GM23338 (cell line): Measurements from ENCODE around the gene EEF1AKMT2. TPM values are rescaled to one million over a fixed set of nuclear protein-coding genes. Genes with fewer than 3 reads are reported as not detected.

Experiments used
- ATAC-seq: fragments of 200-7000 bp; cut with Tn5 transposase; 3 replicates; pipeline ENCODE4 v1.9.1; 2020
- DNase-seq: peaks from one replicate; pipeline ENCODE4 v3.0.0-alpha.2; 2015; ENCODE audit warnings: low spot score
- H2AFZ ChIP-seq: fragments of 200-600 bp; sonication (generic); 2 replicates; pipeline ENCODE4 v1.8.0; 2016; ENCODE audit warnings: antibody characterized with exemption, mild to moderate bottlenecking, moderate library complexity
- H3F3A ChIP-seq: fragments of 200-600 bp; sonication (generic); replicated peaks from 2 replicates; pipeline ENCODE4 v1.8.0; 2017; ENCODE audit warnings: antibody characterized with exemption, mixed run types, low read depth
- H3K27ac ChIP-seq: fragments of 200-600 bp; sonication (generic); 2 replicates; pipeline ENCODE4 v1.6.1; 2016; ENCODE audit warnings: low read depth
- H3K27me3 ChIP-seq: fragments of 200-600 bp; sonication (generic); 2 replicates; pipeline ENCODE4 v1.8.0; 2016; ENCODE audit warnings: mild to moderate bottlenecking, mixed run types, moderate library complexity; ENCODE audit not compliant: insufficient read depth
- H3K36me3 ChIP-seq: fragments of 200-600 bp; sonication (generic); 2 replicates; pipeline ENCODE4 v1.8.0; 2016; ENCODE audit warnings: mild to moderate bottlenecking; ENCODE audit not compliant: insufficient read depth
- H3K4me1 ChIP-seq: fragments of 200-600 bp; sonication (generic); 2 replicates; pipeline ENCODE4 v1.8.0; 2016; ENCODE audit warnings: mild to moderate bottlenecking, moderate library complexity; ENCODE audit not compliant: insufficient read depth
- H3K4me2 ChIP-seq: fragments of 200-600 bp; sonication (generic); 2 replicates; pipeline ENCODE4 v1.7.1; 2017; ENCODE audit warnings: mixed run types
- H3K4me3 ChIP-seq: fragments of 200-600 bp; sonication (generic); 2 replicates; pipeline ENCODE4 v1.6.1; 2016; ENCODE audit warnings: mixed run types
- H3K79me2 ChIP-seq: fragments of 200-600 bp; sonication (generic); replicated peaks from 2 replicates; pipeline ENCODE4 v1.8.0; 2017; ENCODE audit warnings: mild to moderate bottlenecking; ENCODE audit not compliant: insufficient read depth
- H3K9me2 ChIP-seq: fragments of 200-600 bp; sonication (generic); 2 replicates; pipeline ENCODE4 v1.8.0; 2017; ENCODE audit not compliant: insufficient read depth
- H4K20me1 ChIP-seq: fragments of 200-600 bp; sonication (generic); replicated peaks from 2 replicates; pipeline ENCODE4 v1.8.0; 2017; ENCODE audit warnings: mild to moderate bottlenecking; ENCODE audit not compliant: insufficient read depth
- H3K27ac Mint-ChIP-seq: 2 replicates; pipeline ENCODE4 v1.8.0; 2020; ENCODE audit warnings: inconsistent platforms, mild to moderate bottlenecking, moderate library complexity, mixed read lengths
- H3K27me3 Mint-ChIP-seq: 3 replicates; pipeline ENCODE4 v1.8.0; 2022; ENCODE audit warnings: low read depth, mild to moderate bottlenecking, moderate library complexity, mixed read lengths, inconsistent platforms; ENCODE audit not compliant: insufficient read depth, poor library complexity
- H3K36me3 Mint-ChIP-seq: 3 replicates; pipeline ENCODE4 v1.8.0; 2021; ENCODE audit warnings: low read depth, mild to moderate bottlenecking, inconsistent platforms, moderate library complexity, mixed read lengths
- H3K4me1 Mint-ChIP-seq: 3 replicates; pipeline ENCODE4 v1.8.0; 2020; ENCODE audit warnings: mild to moderate bottlenecking, inconsistent platforms, mixed read lengths
- H3K4me3 Mint-ChIP-seq: 3 replicates; pipeline ENCODE4 v1.8.0; 2021; ENCODE audit warnings: moderate library complexity, mild to moderate bottlenecking, inconsistent platforms, mixed read lengths
- H3K9me3 Mint-ChIP-seq: 3 replicates; pipeline ENCODE4 v1.8.0; 2020; ENCODE audit warnings: moderate library complexity, mild to moderate bottlenecking, inconsistent platforms, mixed read lengths
- CREB1 ChIP-seq: fragments of 250-450 bp; sonication (Bioruptor Pico); IDR thresholded peaks from 2 replicates; pipeline ENCODE4 v1.5.0; 2020; ENCODE audit warnings: low read depth, mild to moderate bottlenecking, moderate library complexity
- EZH2 ChIP-seq: fragments of 200-600 bp; sonication (generic); IDR thresholded peaks from one replicate; pipeline ENCODE4 v1.8.0; 2017; ENCODE audit warnings: antibody characterized with exemption, mild to moderate bottlenecking, low read depth; ENCODE audit not compliant: unreplicated experiment
- EZH2phosphoT487 ChIP-seq: fragments of 200-600 bp; sonication (generic); IDR thresholded peaks from one replicate; pipeline ENCODE4 v1.8.1; 2018; ENCODE audit warnings: antibody characterized with exemption; ENCODE audit not compliant: unreplicated experiment
- JUNB ChIP-seq: IDR thresholded peaks from one replicate; pipeline ENCODE4 v1.6.1; 2016; ENCODE audit warnings: antibody characterized with exemption; ENCODE audit not compliant: unreplicated experiment
- NANOG ChIP-seq: IDR thresholded peaks from 2 replicates; pipeline ENCODE4 v1.6.1; 2016; ENCODE audit warnings: antibody characterized with exemption, borderline replicate concordance
- POLR2AphosphoS5 ChIP-seq: IDR thresholded peaks from 2 replicates; pipeline ENCODE4 v1.6.1; 2016; ENCODE audit warnings: antibody characterized with exemption, low read depth
- STAT1 ChIP-seq: IDR thresholded peaks from one replicate; pipeline ENCODE4 v1.6.1; 2016; ENCODE audit warnings: antibody characterized with exemption; ENCODE audit not compliant: unreplicated experiment
- ZNF114 ChIP-seq: fragments of 250-450 bp; sonication (Bioruptor Pico); IDR thresholded peaks from 2 replicates; pipeline ENCODE4 v1.5.0; 2020; ENCODE audit warnings: mild to moderate bottlenecking, moderate library complexity
- ZNF331 ChIP-seq: fragments of 250-450 bp; sonication (Bioruptor Pico); IDR thresholded peaks from 2 replicates; pipeline ENCODE4 v1.5.0; 2020; ENCODE audit warnings: low read depth, mild to moderate bottlenecking, moderate library complexity
- polyA plus RNA-seq: library from polyadenylated mRNA; unstranded; fragments of >200 nt; fragmentation: Nextera tagmentation; extraction: Ambion mirVana; gene quantifications from 2 replicates; pipeline ENCODE4 v1.2.1, GENCODE V29; 2016
- total RNA-seq: library from RNA; depleted of rRNA; stranded (reverse); fragments of >200 nt; shearing (Covaris generic); gene quantifications from 2 replicates; pipeline ENCODE4 v1.2.3, GENCODE V29; 2014
- TF ChIP-seq, protein P1 (sequence below): IDR thresholded peaks from 2 replicates; pipeline ENCODE4 v1.6.1; 2016; ENCODE audit warnings: antibody characterized with exemption
- TF ChIP-seq, protein P2 (sequence below): IDR thresholded peaks from one replicate; pipeline ENCODE4 v1.6.1; 2018; ENCODE audit warnings: antibody characterized with exemption; ENCODE audit not compliant: unreplicated experiment
- TF ChIP-seq, protein P3 (sequence below): fragments of 250-450 bp; sonication (Bioruptor Pico); IDR thresholded peaks from 2 replicates; pipeline ENCODE4 v1.5.0; 2020; ENCODE audit warnings: mild to moderate bottlenecking, moderate library complexity
- TF ChIP-seq, protein P4 (sequence below), 2 experiments: fragments of 200-600 bp in 1 of 2; sonication (generic) in 1 of 2; conservative IDR thresholded peaks; 2 replicates each; pipeline versions ENCODE4 v1.5.1 to v1.6.1; 2016 to 2017; ENCODE audit warnings: antibody characterized with exemption in 2 of 2, low read depth in 2 of 2, mild to moderate bottlenecking in 2 of 2, moderate library complexity in 1 of 2

Gene EEF1AKMT2
- total and polyA plus RNA-seq, 2 experiments from 2014 or later: 35.0 to 38.0 TPM

DNA sequence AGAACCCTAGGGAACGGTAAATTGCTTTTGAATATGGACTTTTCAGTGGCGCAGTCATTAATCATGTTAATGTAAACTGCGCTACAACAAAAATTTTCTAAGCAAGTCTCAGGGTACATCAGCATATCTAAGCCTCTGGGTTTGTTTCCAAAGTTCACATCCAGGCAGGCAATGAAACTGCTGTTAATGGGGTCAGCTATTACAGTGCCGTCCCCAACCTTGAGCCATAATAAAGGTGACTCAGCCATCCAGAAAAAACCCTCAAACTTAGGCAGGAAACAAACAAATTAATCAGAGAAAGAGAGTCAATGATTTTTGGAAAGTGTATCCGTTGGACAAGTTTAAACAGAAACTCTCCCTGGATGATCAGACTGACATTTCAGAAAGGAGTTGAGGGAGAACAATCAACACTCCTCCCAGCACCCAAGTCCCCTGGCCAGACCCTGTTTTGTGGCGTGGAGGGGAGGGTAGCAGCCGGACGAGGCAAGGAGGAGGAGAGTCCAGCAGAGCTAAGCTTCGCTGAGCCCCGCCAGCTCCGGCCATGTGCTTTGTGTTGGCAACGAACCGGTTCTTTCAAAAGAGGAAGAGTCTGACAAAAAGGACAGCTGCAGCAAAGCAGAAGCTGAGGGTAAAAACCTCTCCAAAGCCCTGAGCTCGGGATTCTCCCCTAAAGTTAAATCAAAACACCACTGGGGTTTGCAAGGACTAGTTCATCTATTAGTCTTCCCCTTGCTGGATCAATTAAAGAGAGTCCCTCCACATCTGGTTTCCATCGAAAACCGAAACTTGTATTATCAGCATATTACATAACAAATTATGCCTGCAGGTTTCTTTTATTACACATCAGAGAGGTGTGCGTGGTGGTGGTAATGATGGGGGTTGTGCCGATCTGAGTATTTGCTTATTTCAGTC lies 51.1 kb downstream of the EEF1AKMT2 start:
- no peaks in the 10 kb centered on the region for H3K36me3 ChIP-seq
- H3K4me2 ChIP-seq: peak overlapping the region; percentile 44
- Mint-ChIP-seq H3K36me3 (no peaks in the 10 kb centered on the region), H3K27ac (no peak overlapping the region), H3K4me3 (peak overlapping the region; percentile 55), H3K4me1 (peaks cover 76% of the 10 kb centered on the region), H3K9me3 (no peaks in the 10 kb centered on the region), H3K27me3 (peaks cover 39% of the 10 kb centered on the region)
- DNase-seq: peak; percentile 46
- no peak for TF ChIP-seq EZH2
- TF ChIP-seq, protein P1, sequence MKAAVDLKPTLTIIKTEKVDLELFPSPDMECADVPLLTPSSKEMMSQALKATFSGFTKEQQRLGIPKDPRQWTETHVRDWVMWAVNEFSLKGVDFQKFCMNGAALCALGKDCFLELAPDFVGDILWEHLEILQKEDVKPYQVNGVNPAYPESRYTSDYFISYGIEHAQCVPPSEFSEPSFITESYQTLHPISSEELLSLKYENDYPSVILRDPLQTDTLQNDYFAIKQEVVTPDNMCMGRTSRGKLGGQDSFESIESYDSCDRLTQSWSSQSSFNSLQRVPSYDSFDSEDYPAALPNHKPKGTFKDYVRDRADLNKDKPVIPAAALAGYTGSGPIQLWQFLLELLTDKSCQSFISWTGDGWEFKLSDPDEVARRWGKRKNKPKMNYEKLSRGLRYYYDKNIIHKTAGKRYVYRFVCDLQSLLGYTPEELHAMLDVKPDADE: no peak
- TF ChIP-seq CREB1 (CRISPR knock-in tag): no peak
- TF ChIP-seq ZNF331 (CRISPR knock-in tag): no peak
- no peak for TF ChIP-seq POLR2AphosphoS5
- TF ChIP-seq STAT1: no peak
- no peak for TF ChIP-seq NANOG
- no peak for TF ChIP-seq EZH2phosphoT487
- TF ChIP-seq, protein P2, sequence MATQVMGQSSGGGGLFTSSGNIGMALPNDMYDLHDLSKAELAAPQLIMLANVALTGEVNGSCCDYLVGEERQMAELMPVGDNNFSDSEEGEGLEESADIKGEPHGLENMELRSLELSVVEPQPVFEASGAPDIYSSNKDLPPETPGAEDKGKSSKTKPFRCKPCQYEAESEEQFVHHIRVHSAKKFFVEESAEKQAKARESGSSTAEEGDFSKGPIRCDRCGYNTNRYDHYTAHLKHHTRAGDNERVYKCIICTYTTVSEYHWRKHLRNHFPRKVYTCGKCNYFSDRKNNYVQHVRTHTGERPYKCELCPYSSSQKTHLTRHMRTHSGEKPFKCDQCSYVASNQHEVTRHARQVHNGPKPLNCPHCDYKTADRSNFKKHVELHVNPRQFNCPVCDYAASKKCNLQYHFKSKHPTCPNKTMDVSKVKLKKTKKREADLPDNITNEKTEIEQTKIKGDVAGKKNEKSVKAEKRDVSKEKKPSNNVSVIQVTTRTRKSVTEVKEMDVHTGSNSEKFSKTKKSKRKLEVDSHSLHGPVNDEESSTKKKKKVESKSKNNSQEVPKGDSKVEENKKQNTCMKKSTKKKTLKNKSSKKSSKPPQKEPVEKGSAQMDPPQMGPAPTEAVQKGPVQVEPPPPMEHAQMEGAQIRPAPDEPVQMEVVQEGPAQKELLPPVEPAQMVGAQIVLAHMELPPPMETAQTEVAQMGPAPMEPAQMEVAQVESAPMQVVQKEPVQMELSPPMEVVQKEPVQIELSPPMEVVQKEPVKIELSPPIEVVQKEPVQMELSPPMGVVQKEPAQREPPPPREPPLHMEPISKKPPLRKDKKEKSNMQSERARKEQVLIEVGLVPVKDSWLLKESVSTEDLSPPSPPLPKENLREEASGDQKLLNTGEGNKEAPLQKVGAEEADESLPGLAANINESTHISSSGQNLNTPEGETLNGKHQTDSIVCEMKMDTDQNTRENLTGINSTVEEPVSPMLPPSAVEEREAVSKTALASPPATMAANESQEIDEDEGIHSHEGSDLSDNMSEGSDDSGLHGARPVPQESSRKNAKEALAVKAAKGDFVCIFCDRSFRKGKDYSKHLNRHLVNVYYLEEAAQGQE: no peak
- TF ChIP-seq, protein P3, sequence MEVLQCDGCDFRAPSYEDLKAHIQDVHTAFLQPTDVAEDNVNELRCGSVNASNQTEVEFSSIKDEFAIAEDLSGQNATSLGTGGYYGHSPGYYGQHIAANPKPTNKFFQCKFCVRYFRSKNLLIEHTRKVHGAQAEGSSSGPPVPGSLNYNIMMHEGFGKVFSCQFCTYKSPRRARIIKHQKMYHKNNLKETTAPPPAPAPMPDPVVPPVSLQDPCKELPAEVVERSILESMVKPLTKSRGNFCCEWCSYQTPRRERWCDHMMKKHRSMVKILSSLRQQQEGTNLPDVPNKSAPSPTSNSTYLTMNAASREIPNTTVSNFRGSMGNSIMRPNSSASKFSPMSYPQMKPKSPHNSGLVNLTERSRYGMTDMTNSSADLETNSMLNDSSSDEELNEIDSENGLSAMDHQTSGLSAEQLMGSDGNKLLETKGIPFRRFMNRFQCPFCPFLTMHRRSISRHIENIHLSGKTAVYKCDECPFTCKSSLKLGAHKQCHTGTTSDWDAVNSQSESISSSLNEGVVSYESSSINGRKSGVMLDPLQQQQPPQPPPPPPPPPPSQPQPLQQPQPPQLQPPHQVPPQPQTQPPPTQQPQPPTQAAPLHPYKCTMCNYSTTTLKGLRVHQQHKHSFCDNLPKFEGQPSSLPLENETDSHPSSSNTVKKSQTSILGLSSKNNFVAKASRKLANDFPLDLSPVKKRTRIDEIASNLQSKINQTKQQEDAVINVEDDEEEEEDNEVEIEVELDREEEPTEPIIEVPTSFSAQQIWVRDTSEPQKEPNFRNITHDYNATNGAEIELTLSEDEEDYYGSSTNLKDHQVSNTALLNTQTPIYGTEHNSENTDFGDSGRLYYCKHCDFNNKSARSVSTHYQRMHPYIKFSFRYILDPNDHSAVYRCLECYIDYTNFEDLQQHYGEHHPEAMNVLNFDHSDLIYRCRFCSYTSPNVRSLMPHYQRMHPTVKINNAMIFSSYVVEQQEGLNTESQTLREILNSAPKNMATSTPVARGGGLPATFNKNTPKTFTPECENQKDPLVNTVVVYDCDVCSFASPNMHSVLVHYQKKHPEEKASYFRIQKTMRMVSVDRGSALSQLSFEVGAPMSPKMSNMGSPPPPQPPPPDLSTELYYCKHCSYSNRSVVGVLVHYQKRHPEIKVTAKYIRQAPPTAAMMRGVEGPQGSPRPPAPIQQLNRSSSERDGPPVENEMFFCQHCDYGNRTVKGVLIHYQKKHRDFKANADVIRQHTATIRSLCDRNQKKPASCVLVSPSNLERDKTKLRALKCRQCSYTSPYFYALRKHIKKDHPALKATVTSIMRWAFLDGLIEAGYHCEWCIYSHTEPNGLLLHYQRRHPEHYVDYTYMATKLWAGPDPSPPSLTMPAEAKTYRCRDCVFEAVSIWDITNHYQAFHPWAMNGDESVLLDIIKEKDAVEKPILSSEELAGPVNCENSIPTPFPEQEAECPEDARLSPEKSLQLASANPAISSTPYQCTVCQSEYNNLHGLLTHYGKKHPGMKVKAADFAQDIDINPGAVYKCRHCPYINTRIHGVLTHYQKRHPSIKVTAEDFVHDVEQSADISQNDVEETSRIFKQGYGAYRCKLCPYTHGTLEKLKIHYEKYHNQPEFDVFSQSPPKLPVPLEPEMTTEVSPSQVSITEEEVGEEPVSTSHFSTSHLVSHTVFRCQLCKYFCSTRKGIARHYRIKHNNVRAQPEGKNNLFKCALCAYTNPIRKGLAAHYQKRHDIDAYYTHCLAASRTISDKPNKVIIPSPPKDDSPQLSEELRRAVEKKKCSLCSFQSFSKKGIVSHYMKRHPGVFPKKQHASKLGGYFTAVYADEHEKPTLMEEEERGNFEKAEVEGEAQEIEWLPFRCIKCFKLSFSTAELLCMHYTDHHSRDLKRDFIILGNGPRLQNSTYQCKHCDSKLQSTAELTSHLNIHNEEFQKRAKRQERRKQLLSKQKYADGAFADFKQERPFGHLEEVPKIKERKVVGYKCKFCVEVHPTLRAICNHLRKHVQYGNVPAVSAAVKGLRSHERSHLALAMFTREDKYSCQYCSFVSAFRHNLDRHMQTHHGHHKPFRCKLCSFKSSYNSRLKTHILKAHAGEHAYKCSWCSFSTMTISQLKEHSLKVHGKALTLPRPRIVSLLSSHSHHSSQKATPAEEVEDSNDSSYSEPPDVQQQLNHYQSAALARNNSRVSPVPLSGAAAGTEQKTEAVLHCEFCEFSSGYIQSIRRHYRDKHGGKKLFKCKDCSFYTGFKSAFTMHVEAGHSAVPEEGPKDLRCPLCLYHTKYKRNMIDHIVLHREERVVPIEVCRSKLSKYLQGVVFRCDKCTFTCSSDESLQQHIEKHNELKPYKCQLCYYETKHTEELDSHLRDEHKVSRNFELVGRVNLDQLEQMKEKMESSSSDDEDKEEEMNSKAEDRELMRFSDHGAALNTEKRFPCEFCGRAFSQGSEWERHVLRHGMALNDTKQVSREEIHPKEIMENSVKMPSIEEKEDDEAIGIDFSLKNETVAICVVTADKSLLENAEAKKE (CRISPR knock-in tag): no peak
- no peak for TF ChIP-seq JUNB
- TF ChIP-seq ZNF114: no peak
- TF ChIP-seq, protein P4, sequence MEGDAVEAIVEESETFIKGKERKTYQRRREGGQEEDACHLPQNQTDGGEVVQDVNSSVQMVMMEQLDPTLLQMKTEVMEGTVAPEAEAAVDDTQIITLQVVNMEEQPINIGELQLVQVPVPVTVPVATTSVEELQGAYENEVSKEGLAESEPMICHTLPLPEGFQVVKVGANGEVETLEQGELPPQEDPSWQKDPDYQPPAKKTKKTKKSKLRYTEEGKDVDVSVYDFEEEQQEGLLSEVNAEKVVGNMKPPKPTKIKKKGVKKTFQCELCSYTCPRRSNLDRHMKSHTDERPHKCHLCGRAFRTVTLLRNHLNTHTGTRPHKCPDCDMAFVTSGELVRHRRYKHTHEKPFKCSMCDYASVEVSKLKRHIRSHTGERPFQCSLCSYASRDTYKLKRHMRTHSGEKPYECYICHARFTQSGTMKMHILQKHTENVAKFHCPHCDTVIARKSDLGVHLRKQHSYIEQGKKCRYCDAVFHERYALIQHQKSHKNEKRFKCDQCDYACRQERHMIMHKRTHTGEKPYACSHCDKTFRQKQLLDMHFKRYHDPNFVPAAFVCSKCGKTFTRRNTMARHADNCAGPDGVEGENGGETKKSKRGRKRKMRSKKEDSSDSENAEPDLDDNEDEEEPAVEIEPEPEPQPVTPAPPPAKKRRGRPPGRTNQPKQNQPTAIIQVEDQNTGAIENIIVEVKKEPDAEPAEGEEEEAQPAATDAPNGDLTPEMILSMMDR (conservative IDR thresholded peaks at IDR 0.05; ENCODE audit: low read depth in 2 of 2): no peak
- H3K4me1 ChIP-seq: peaks cover 64% of the 10 kb centered on the region
- no peak overlapping the region for H2AFZ ChIP-seq
- H4K20me1 ChIP-seq: peaks cover 21% of the 10 kb centered on the region
- peaks cover 29% of the 10 kb centered on the region for H3K27me3 ChIP-seq
- peak; percentile 12 for ATAC-seq
- no peaks in the 10 kb centered on the region for H3K9me2 ChIP-seq
- H3F3A ChIP-seq: 0 out of 2 replicates have a peak, but pooled peaks cover 3% of the 10 kb centered on the region
- H3K27ac ChIP-seq: no peak overlapping the region
- peaks cover 24% of the 10 kb centered on the region for H3K79me2 ChIP-seq
- H3K4me3 ChIP-seq: peak overlapping the region; percentile 21; the same call in 1 of the 2 replicates
